Activated CD4-positive, alpha-beta T cell treated with anti-CD3 and anti-CD28 coated beads for 1 hour (primary cell): ENCODE measurements around the gene SPATA18.
"Not testable (repeated sequence)": the region's sequence is repeated elsewhere in the genome, so short reads cannot be mapped to it uniquely, and the experiment has no call there.

Source experiments
- DNase-seq: peaks from one replicate; pipeline ENCODE4 v3.0.0-alpha.2; 2020

SPATA18 gene

DNA sequence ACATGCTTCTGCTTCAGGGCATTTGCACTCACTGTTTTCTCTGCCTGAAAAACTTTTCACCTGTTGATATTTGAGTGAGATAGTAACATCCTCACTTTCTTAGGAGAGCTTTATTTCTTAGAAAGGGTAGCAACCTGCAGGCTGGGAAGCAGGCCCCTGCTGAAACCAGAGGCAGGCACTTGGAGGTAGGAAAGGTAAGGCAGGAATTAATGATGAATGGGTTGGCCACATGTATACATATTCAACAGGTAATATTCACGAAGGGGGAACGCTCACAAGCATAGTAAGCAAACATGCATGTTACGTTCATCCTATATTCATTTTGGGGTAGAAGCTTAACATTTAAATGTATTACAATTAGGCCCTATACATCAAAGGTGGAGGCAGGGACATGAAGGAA is 3.1 kb downstream of the SPATA18 start:
- DNase-seq, result no peak

GRCh38 chr4:52057196-52057595 is 6.1 kb downstream of the SPATA18 start:
- DNase-seq, result no peak

GRCh38 chr4:52058275-52058674 is 7.2 kb downstream of the SPATA18 start:
- no peak for DNase-seq

DNA sequence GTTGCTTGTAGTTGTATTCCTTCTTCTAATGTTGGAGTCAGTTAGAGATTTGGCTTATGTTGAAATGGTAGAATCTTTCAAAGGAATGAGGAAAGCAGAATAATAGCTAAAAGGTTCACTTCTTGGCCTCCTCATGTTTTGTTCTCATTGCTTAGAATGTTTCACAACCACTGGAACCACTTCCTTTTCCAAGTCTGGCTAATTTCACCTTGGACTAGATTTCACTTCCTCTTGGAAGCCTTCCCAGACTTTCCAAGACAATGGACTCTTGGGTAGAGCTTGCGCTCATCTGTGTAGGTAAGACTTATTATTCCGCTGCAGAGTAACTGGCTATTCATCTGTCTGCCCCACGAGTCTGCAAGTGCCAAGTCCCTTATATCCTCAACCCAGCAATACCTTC is 8.3 kb downstream of the SPATA18 start:
- DNase-seq, result no peak

DNA sequence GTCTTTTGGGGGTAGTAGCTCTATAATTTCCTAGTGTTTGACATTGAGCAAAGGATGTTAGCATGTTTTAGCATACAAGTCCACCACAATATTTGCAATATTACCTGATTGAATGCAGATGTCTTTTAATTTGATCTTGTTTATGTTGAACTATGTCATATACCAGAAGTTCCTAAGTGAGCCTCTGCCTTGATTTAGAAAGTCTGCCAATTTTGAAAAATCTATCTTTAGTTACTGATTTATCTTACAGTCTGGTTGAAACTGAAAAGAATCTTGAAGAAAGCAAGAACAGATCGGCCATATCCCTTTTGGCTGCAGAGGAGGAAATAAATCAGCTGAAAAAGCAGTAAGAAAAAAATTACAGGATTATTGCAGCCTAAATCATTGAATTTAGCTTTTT is 18.5 kb downstream of the SPATA18 start:
- no peak for DNase-seq

GRCh38 chr4:52071791-52072546 is 20.9 kb downstream of the SPATA18 start:
- no peak for DNase-seq

DNA sequence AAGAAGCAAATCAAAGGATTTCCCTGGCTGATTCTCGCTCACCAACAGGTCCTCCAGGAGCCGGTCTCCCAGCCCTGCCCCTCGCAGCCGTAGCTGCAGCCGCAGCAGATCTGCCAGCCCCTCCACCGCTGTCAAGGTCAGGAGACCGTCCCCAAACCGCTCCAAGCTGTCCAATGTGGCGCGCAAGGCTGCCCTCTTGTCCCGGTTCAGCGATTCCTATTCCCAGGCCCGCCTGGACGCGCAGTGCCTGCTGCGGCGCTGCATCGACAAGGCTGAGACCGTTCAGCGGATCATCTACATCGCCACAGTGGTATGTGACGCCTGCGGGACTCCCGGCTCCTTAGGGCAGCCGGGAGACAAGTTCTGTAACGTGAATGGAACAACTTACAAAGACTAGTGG is 25.6 kb downstream of the SPATA18 start:
- no peak for DNase-seq

GRCh38 chr4:52079659-52080058 is 28.6 kb downstream of the SPATA18 start:
- no peak for DNase-seq

GRCh38 chr4:52081216-52081615 is 30.1 kb downstream of the SPATA18 start:
- DNase-seq, result no peak

GRCh38 chr4:52086425-52086824 is 35.3 kb downstream of the SPATA18 start:
- DNase-seq, result not testable (repeated sequence)

DNA sequence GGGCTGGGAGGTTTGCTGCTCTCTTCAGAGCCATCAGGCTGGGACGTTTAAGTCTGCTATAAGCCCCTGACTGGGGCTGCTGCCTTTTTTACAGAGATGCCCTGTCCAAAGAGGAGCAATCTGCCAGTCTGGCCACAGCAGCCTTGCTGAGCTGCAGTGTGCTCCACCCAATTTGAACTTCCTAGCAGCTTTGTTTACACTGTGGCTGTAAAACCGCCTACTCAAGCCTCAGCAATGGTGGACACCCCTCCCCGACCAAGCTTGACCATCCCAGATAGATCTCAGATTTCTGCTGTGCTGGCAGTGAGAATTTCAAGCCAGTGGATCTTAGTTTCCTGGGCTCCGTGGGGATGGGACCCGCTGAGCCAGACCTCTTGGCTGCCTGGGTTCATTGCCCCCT is 40.7 kb downstream of the SPATA18 start:
- no peak for DNase-seq

- no peak for DNase-seq
Measured at GRCh38 chr4:52093466-52093865, 42.4 kb downstream of the SPATA18 start.

- no peak for DNase-seq
Measured at GRCh38 chr4:52094376-52095145, 43.5 kb downstream of the SPATA18 start.

DNA sequence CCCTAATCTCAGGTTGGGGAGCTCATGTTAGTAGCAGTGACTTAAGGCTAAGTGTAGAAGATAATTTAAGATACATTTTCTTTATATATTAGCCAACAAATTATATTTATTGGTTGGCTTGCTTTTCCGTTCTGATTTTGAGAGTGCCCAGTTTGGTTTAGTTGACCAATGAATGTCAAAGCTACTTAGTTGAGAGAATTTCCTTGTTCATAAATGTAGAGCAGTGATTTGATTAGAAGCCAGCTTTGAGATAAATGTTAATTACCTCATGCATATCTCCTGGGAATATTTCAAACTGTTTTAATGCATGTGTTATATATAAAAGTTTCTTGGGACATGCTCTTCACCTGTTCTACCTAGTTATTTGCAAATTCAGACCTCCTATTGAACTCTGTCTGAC is 44.3 kb downstream of the SPATA18 start:
- no peak for DNase-seq

- DNase-seq, result no peak
Measured at GRCh38 chr4:52096048-52096447, 44.9 kb downstream of the SPATA18 start.

- DNase-seq, result no peak
Measured at GRCh38 chr4:52098618-52099017, 47.5 kb downstream of the SPATA18 start.

- no peak for DNase-seq
Measured at GRCh38 chr4:52099860-52100461, 48.9 kb downstream of the SPATA18 start.

DNA sequence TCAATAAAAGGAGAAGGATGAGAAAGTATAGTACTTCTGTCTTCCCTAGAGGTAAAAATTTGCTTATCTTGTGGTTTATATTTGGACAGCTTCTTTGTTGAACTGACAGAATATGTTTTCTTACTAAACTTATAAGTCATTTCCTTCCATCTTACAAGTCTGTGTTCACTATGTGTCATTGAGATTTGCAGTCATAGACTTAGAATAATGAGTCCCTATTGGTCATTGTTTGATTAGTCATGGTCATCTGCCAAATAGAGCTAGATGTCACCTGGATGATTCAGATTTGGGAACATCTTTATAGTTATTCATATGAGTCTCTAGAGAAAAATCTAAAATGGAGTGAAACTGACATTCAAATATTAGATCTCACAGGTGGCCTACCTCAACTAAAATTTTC is 51.5 kb downstream of the SPATA18 start:
- no peak for DNase-seq

DNA sequence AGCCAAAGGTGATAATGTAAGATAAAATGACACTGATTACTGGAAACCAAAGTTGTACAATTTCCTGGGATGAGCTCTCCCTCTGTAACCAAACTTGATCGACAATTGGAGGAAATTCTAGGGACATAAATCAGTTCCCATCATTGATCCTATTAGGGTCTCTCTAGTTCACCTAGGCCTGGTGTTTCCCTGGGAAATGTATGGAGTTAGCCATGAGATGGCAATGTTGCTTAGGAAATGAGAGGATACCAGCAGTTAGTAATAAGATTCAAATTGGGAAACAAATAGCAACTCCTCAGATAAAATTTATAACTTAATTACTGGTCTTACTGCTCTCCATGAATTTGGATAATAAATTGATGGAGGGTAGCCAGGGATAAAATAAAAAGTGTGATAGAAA is 52.2 kb downstream of the SPATA18 start:
- DNase-seq, result no peak

DNA sequence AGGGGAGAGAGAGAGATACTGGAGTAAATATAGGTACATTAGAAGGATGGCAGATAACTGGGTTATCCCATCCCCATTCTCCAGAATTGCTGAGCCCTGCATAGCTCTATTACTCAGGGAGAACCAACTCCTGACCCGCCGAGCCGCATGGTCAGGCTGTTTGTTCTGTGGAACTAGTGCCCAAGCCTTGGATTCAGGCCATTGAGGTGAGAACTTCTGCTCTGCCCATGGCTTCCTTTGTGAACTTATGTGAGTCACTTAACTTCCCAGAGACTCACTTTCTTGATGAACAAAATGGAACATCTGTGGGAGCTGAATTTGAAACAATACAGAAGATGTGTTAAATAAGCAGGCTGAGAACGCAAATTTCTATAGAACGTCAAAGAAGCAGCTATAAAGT is 54.2 kb downstream of the SPATA18 start:
- no peak for DNase-seq

GRCh38 chr4:52106191-52106590 is 55.1 kb downstream of the SPATA18 start:
- no peak for DNase-seq

DNA sequence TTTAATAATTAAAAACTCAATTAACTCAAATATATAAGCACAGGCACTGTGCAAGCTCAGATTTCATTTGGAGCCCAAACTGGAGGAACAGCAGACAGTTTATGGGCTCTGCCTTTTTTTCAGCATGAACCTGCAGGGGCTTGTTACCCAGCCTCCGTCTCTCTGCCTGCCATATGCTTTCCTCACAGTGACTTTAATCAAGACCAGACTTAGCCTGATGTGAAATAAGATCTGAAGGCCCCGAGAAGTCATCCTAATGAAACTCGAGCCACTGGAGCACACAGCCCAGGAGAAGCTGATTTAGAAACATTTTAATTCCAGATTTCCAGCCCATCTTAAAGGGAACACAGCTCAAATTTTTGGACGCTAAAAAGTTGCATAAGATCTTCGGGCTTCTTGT is 55.6 kb downstream of the SPATA18 start:
- no peak for DNase-seq

DNA sequence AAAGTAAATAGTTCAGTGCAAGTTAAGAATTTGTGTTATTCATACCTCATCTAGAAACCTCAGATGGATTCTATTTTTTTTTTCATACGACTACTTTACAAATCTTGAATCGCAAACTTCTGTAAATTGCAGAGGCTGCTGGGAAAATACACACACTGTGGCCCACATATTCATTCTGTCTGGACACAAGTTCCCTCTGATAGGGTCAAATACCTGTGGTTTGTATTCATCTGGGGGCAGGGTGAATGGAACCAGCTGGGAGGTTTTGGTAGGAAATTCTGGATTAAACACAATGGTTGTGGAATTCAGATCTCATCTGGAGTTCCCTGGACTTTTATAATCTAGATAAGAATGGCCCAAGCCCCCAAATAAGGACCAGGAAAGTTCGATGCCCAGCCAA is 56.2 kb downstream of the SPATA18 start:
- DNase-seq, result no peak

- DNase-seq, result no peak
Measured at GRCh38 chr4:52107745-52108144, 56.6 kb downstream of the SPATA18 start.
